GM12878 (cell line): ENCODE results near the gene TLE2. TPM values are rescaled to one million over a fixed set of nuclear protein-coding genes. Genes with fewer than 3 reads are reported as not detected.

ENCODE experiments used
- ATAC-seq: fragments of 200-7000 bp; cut with Tn5 transposase; 3 replicates; pipeline ENCODE4 v1.9.1; 2020; ENCODE audit warnings: mild to moderate bottlenecking, moderate library complexity
- BruUV-seq: library from RNA; stranded (reverse); fragments of 400-500 nt; replicated peaks from 2 replicates; lab custom pipeline; 2021; lab: Mats Ljungman, UMichigan
- CTCF ChIA-PET: fragments of 300-600 bp; sonication (Branson Sonifier 250); formaldehyde crosslinking; extraction: SDS; loops from one replicate; lab custom pipeline; 2021; ENCODE audit warnings: inconsistent platforms; lab: Yijun Ruan, JAX
- POLR2A ChIA-PET: fragments of 350-600 bp; formaldehyde crosslinking; extraction: SDS; loops from one replicate; lab custom pipeline; 2021; ENCODE audit warnings: inconsistent platforms; lab: Charles Lee
- RAD21 ChIA-PET: fragments of 300-600 bp; sonication (Branson Sonifier 250); formaldehyde crosslinking; loops from one replicate; lab custom pipeline; 2023; ENCODE audit warnings: antibody characterized with exemption; ENCODE audit not compliant: unreplicated experiment; lab: Charles Lee
- SMC1A ChIA-PET: fragments of 300-600 bp; sonication (Branson Sonifier 250); formaldehyde crosslinking; loops from one replicate; lab custom pipeline; 2023; ENCODE audit not compliant: unreplicated experiment, uncharacterized antibody; lab: Charles Lee
- DNase-seq: peaks from one replicate; pipeline ENCODE4 v3.0.0-alpha.2; 2011; ENCODE audit warnings: low read depth, low spot score
- FAIRE-seq: peaks from 3 replicates; lab custom pipeline; 2011; peaks lifted over from hg19 to GRCh38; lab: Jason Lieb, UNC
- H2AFZ ChIP-seq: 2 replicates; pipeline ENCODE4 v1.6.0; 2011; ENCODE audit warnings: low read depth, low read length, control low read depth; ENCODE audit not compliant: control insufficient read depth
- H3K27ac ChIP-seq: 2 replicates; pipeline ENCODE4 v1.5.1; 2011; ENCODE audit warnings: control low read depth; ENCODE audit not compliant: control insufficient read depth, insufficient read depth
- H3K27me3 ChIP-seq, 2 experiments: replicated peaks in 1 of 2; 2 replicates each; pipeline versions ENCODE4 v1.6.0 to v1.6.1; 2011; ENCODE audit warnings: low read length in 1 of 2; ENCODE audit not compliant: control insufficient read depth in 2 of 2, insufficient read depth in 2 of 2
- H3K36me3 ChIP-seq, 2 experiments: 2 replicates each; pipeline ENCODE4 v1.5.1; 2011; ENCODE audit warnings: low read length in 1 of 2; ENCODE audit not compliant: control insufficient read depth in 2 of 2, insufficient read depth in 2 of 2
- H3K4me1 ChIP-seq: 2 replicates; pipeline ENCODE4 v1.6.1; 2011; ENCODE audit warnings: mild to moderate bottlenecking, low read length, moderate library complexity, mixed read lengths; ENCODE audit not compliant: control insufficient read depth, insufficient read depth
- H3K4me2 ChIP-seq: 2 replicates; pipeline ENCODE4 v1.6.0; 2011; ENCODE audit warnings: control low read depth; ENCODE audit not compliant: control insufficient read depth, insufficient read depth
- H3K4me3 ChIP-seq: fragments of 200-600 bp; sonication (generic); 2 replicates; pipeline ENCODE4 v1.5.1; 2016
- H3K79me2 ChIP-seq: 2 replicates; pipeline ENCODE4 v1.6.0; 2011; ENCODE audit warnings: low read length; ENCODE audit not compliant: control insufficient read depth, insufficient read depth
- H3K9ac ChIP-seq: 2 replicates; pipeline ENCODE4 v1.8.0; 2011; ENCODE audit warnings: low read length, control low read depth, mixed read lengths; ENCODE audit not compliant: control insufficient read depth, insufficient read depth
- H3K9me3 ChIP-seq: replicated peaks from 3 replicates; pipeline ENCODE4 v1.5.1; 2011; ENCODE audit warnings: mild to moderate bottlenecking, low read length; ENCODE audit not compliant: control insufficient read depth, insufficient read depth
- H4K20me1 ChIP-seq: 2 replicates; pipeline ENCODE4 v1.6.0; 2011; ENCODE audit not compliant: control insufficient read depth, insufficient read depth
- ASH2L ChIP-seq: fragments of 300-600, 200-600 bp; sonication (generic); IDR thresholded peaks from 2 replicates; pipeline ENCODE4 v1.6.1; 2017; ENCODE audit warnings: low read depth, mild to moderate bottlenecking, borderline replicate concordance
- KAT2A ChIP-seq: conservative IDR thresholded peaks from 2 replicates; pipeline ENCODE4 v1.6.1; 2011; ENCODE audit warnings: low read depth, low read length; ENCODE audit not compliant: control insufficient read depth
- WGBS: methylation state at CpG from one replicate; pipeline ENCODE4 v1.1.6; 2016; ENCODE audit warnings: low lambda C conversion rate; ENCODE audit not compliant: insufficient replicate concordance, insufficient coverage; ENCODE audit errors: missing lambda C conversion rate; 5-methylcytosine and 5-hydroxymethylcytosine counted together
- in situ Hi-C: fragments of 300-500 bp; cut with MboI; formaldehyde crosslinking; loops from 9 replicates; pipeline ENCODE4 v1.14.3; 2018; ENCODE audit warnings: mixed read lengths
- intact Hi-C: fragments of 100-400 bp; cut with micrococcal nuclease; formaldehyde crosslinking; loops from one replicate; pipeline ENCODE4 v1.14.2; 2022; ENCODE audit not compliant: unreplicated experiment
- polyA plus RNA-seq, 11 experiments: library from polyadenylated mRNA; depleted of rRNA in 4 of 11; unstranded in 6 of 11; stranded (reverse) in 5 of 11; fragments of >200 nt; fragmentation: Nextera tagmentation in 4 of 11; fragmentation: Illumina TruSeq in 1 of 11; extraction: Ambion mirVana in 4 of 11; extraction: Trizol in 1 of 11; gene quantifications; 1 replicate in 1 of 11; 2 replicates in 10 of 11; pipeline versions ENCODE4 v1.2.1 to v1.2.3, GENCODE V29; 2011 to 2016; ENCODE audit warnings: inconsistent platforms in 2 of 11, missing spikeins in 2 of 11, low read depth in 1 of 11
- total RNA-seq, 4 experiments: library from RNA; depleted of rRNA in 3 of 4; stranded (reverse); fragments of >200 nt in 3 of 4; fragmentation: Illumina TruSeq in 1 of 4; extraction: Trizol in 1 of 4; gene quantifications; 2 replicates each; pipeline versions ENCODE4 v1.2.1 to v1.2.3, GENCODE V29; 2013 to 2021
- TF ChIP-seq, protein P1 (sequence below): fragments of 450-650 bp; formaldehyde crosslinking; IDR thresholded peaks from 2 replicates; pipeline ENCODE4 v1.4.0; 2022; ENCODE audit warnings: mild to moderate bottlenecking, moderate library complexity

The TLE2 gene
- total and polyA plus RNA-seq, 10 of the 15 experiments (the other 5 are each of a cell fraction or from before 2014, with no cell fraction given) = 0.05 to 0.21 (median 0.11) TPM; not detected in 5

DNA sequence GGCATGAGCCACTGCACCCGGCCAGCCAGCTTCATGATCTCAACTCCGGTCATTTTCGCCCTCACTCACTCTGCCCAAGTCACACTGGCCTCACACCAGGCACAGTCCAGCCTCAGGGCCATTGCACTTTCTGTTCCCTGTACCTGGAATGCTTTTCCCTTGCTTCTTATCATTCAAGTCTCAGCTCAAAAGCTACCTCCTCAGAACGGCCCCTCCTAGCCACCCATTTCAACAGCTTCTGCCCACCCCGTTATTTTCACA is 2.5 kb upstream of the TLE2 start:
- H3K4me3 ChIP-seq = no peak overlapping the region
- H4K20me1 ChIP-seq = no peaks in the 10 kb centered on the region
- ATAC-seq (no peak), DNase-seq (no peak), FAIRE-seq (no peak)
- in situ Hi-C loops = no loop called here
- H3K4me2 ChIP-seq = no peak overlapping the region
- POLR2A ChIA-PET = interaction anchor here (0.5 kb wide), 1 partner anchor 48 kb away, joined by 3 read pairs; no protein-coding TSS in a partner anchor
- CTCF ChIA-PET = interaction anchor here (0.5 to 1.2 kb wide), 3 partner anchors 144 to 730 kb away, joined by 3 to 4 read pairs (median 3); no protein-coding TSS in a partner anchor
- WGBS = 25% methylated on average over 5 of the region's 5 CpGs
- H3K9ac ChIP-seq = no peak overlapping the region
- no peak overlapping the region for H2AFZ ChIP-seq
- no peak overlapping the region for H3K27ac ChIP-seq
- BruUV-seq = no TSS peak
- RAD21 ChIA-PET = no interaction called here
- TF ChIP-seq KAT2A (no peak), ASH2L (no peak)
- TF ChIP-seq, protein P1, sequence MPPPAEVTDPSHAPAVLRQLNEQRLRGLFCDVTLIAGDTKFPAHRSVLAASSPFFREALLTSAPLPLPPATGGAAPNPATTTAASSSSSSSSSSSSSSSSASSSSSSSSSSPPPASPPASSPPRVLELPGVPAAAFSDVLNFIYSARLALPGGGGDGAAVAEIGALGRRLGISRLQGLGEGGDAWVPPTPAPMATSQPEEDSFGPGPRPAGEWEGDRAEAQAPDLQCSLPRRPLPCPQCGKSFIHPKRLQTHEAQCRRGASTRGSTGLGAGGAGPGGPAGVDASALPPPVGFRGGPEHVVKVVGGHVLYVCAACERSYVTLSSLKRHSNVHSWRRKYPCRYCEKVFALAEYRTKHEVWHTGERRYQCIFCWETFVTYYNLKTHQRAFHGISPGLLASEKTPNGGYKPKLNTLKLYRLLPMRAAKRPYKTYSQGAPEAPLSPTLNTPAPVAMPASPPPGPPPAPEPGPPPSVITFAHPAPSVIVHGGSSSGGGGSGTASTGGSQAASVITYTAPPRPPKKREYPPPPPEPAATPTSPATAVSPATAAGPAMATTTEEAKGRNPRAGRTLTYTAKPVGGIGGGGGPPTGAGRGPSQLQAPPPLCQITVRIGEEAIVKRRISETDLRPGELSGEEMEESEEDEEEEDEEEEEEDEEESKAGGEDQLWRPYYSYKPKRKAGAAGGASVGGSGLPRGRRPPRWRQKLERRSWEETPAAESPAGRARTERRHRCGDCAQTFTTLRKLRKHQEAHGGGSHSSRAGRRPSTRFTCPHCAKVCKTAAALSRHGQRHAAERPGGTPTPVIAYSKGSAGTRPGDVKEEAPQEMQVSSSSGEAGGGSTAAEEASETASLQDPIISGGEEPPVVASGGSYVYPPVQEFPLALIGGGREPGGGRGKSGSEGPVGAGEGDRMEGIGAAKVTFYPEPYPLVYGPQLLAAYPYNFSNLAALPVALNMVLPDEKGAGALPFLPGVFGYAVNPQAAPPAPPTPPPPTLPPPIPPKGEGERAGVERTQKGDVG (CRISPR knock-in tag) = no peak
- H3K9me3 ChIP-seq = peaks cover 3% of the 10 kb centered on the region; the same call in 2 of the 3 replicates
- peaks cover 4 to 17% of the 10 kb centered on the region in 2 experiments for H3K27me3 ChIP-seq
- H3K79me2 ChIP-seq = no peaks in the 10 kb centered on the region
- H3K4me1 ChIP-seq = peaks cover 10% of the 10 kb centered on the region
- SMC1A ChIA-PET = no interaction called here
- intact Hi-C loops = no loop called here
- H3K36me3 ChIP-seq = no peaks in the 10 kb centered on the region
